Duodenal mucosa (tissue), 2 donors: ENCODE results near the gene DHRS1.

Experiments used
- H3K27ac ChIP-seq: one replicate; pipeline ENCODE4 v1.7.0; 2013; ENCODE audit warnings: low read depth, low read length
- H3K27me3 ChIP-seq, 2 donors: one replicate each; pipeline ENCODE4 v1.7.0; 2013; ENCODE audit warnings: low read length in 2 of 2, control low read depth in 1 of 2; ENCODE audit not compliant: insufficient read depth in 2 of 2, control insufficient read depth in 1 of 2
- H3K36me3 ChIP-seq, 2 donors: one replicate each; pipeline ENCODE4 v1.7.0; 2013; ENCODE audit warnings: low read length in 2 of 2, control low read depth in 1 of 2; ENCODE audit not compliant: insufficient read depth in 2 of 2, control insufficient read depth in 1 of 2
- H3K4me1 ChIP-seq, 2 donors: one replicate each; pipeline ENCODE4 v1.7.0; 2013; ENCODE audit warnings: low read length in 2 of 2, control low read depth in 1 of 2; ENCODE audit not compliant: insufficient read depth in 2 of 2, control insufficient read depth in 1 of 2
- H3K4me3 ChIP-seq, 2 donors: one replicate each; pipeline ENCODE4 v1.7.0; 2013; ENCODE audit warnings: low read length in 2 of 2, low read depth in 1 of 2
- H3K9ac ChIP-seq, 2 donors: one replicate each; pipeline ENCODE4 v1.7.0; 2013; ENCODE audit warnings: low read length in 2 of 2, low read depth in 1 of 2
- H3K9me3 ChIP-seq, 2 donors: one replicate each; pipeline ENCODE4 v1.7.0; 2013; ENCODE audit warnings: low read length in 2 of 2, control low read depth in 1 of 2; ENCODE audit not compliant: control insufficient read depth in 1 of 2

Gene DHRS1

DNA sequence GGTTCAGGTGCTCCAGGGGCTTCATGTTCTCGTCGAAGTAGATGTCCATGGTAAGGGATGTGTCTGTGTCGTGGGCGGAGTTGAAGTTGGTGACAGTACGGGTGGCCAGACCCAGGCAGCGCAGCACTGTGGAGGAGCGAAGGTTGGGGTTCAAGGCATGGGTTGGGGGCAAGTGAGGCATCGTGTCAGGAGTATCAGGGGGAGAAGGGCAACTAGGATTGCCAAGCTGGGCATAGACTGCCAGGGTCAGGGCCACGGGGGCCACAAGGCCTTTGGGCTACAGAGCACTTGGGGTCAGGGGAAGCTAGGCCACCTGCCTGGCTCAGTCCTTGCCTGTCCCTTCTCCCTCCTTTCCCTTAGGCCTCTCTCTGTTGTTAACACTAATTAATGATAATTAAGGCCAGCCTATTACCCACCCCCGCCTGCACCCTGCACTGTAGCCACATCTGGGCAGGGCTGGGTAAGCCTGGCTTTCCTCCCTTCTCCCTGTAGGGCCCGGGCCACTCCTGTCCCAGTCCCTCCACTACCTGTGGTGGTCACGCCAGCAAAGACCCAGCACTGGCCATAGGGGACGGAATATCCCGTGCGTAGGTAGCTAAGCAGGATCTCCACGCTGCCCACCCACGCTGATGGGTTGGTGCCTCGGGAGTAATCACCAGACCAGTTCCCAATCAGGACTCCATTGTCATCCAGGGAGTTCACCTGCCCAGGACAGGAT, 40.9 kb downstream of the DHRS1 start:
- H3K9ac ChIP-seq, result no peak overlapping the region
- H3K27me3 ChIP-seq, result no peaks in the 10 kb centered on the region
- no peak overlapping the region for H3K27ac ChIP-seq
- peaks cover 0 to 13% of the 10 kb centered on the region in 2 donors for H3K36me3 ChIP-seq
- H3K4me3 ChIP-seq, result no peak overlapping the region
- no peaks in the 10 kb centered on the region for H3K9me3 ChIP-seq
- no peaks in the 10 kb centered on the region for H3K4me1 ChIP-seq

DNA sequence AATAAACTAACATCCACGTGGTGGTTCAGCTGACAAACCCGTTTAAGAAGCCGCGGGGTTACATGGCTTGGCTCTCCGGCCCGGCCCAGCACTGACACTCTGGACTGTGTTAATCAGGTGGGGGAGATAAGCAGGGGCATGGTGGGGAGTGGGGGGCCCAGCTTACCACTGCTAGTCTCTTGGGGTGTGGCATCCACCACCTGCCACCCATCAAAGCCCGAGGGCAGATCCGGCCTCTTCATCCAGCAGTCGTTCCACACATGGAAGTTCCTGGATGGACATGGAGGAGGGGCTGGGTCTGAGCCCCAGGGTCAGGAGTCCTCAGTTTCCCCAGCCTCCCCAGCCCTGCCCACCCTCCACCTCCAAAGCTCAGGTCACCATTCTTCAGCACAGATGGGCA, 41.5 kb downstream of the DHRS1 start:
- Histone ChIP-seq H3K27me3 (no peaks in the 10 kb centered on the region), H3K27ac (no peak overlapping the region), H3K4me3 (no peak overlapping the region), H3K4me1 (no peaks in the 10 kb centered on the region), H3K9ac (no peak overlapping the region), H3K9me3 (no peaks in the 10 kb centered on the region), H3K36me3 (peaks cover 0 to 10% of the 10 kb centered on the region in 2 donors)

DNA sequence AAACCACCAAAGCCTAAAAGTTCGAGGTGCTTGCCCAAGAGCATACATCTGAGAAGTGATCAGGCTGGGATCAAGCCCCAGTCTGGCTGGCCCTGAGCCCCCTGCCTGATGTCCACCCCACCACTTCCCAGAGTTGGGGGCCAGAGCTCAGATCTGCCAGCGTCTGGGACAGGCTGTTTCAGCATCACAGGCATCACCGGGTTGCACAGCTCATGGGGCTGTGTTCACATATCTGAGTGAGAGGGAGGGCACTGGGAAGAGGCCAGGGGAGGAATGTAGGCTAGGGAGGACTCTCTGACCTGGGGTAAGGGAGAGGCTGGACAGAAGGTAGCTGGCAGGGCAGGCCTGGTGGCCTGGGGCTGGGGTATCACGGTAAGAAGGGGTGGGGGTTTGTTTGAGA, 42.6 kb downstream of the DHRS1 start:
- H3K27me3 ChIP-seq, result no peaks in the 10 kb centered on the region
- H3K9me3 ChIP-seq, result no peaks in the 10 kb centered on the region
- peaks cover 0 to 10% of the 10 kb centered on the region in 2 donors for H3K36me3 ChIP-seq
- no peak overlapping the region for H3K4me3 ChIP-seq
- no peaks in the 10 kb centered on the region for H3K4me1 ChIP-seq
- H3K9ac ChIP-seq, result no peak overlapping the region
- H3K27ac ChIP-seq, result no peak overlapping the region

DNA sequence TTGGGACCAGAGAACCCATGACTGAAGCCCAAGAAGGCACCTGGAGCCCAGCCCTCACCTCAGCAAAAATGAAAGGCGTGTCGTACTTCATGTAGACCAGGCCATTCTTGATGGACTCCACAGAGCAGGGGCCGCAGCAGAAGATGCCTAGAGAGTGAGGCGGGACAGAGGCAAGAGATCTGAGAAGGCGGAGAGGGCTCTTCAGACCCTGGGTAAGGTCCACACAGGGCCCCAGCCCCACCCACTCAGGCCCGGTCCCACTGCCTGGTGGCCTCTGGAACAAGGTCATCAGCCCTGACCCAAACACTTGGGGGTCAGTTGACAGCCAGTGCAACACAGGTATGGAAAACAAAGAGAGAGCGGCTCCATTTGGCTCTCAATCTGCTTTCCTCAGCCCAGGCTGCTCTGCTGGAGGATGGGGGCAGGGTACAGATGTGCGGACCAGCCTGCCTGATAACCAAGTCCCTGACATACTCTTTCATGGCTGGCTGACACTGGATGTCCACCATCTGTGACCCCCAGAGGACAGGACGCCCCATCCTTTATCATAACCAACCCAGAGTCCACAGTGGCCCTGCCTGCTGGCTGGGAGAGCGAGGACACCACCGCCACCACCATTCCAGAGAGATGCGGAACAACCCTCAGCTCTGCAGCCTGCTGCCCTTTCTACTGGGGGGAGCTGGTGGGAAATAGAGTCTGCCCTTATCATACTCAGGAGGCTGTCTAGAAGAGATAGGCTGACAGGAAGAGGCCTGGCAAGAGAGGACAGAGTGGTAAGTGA, 43.5 kb downstream of the DHRS1 start:
- Histone ChIP-seq H3K27ac (no peak overlapping the region), H3K27me3 (no peaks in the 10 kb centered on the region), H3K9ac (no peak overlapping the region), H3K36me3 (peaks cover 0 to 10% of the 10 kb centered on the region in 2 donors), H3K4me1 (no peaks in the 10 kb centered on the region), H3K9me3 (no peaks in the 10 kb centered on the region), H3K4me3 (no peak overlapping the region)

DNA sequence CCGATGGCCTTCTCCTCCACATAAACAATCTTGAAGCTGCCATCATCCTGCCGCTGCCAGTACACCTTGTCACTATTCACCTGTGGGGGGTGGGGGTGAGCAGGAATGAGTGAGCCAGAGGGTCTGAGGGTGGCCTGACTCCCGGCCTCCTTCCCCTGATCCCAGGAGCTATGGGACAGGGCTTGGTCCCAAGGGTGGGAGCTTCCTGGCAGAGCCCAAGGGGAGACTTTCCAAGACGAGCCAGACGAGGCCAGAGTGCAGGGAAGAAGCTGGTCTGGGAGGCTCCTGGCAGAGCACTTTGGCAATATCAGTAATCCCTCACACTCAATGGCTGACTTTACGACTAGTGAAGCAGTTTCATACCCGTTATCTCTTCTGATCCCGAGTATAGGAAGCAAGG, 44.1 kb downstream of the DHRS1 start:
- no peaks in the 10 kb centered on the region for H3K4me1 ChIP-seq
- H3K27ac ChIP-seq, result no peak overlapping the region
- no peaks in the 10 kb centered on the region for H3K27me3 ChIP-seq
- H3K36me3 ChIP-seq, result peaks cover 0 to 10% of the 10 kb centered on the region in 2 donors
- no peak overlapping the region for H3K4me3 ChIP-seq
- H3K9ac ChIP-seq, result no peak overlapping the region
- H3K9me3 ChIP-seq, result no peaks in the 10 kb centered on the region

DNA sequence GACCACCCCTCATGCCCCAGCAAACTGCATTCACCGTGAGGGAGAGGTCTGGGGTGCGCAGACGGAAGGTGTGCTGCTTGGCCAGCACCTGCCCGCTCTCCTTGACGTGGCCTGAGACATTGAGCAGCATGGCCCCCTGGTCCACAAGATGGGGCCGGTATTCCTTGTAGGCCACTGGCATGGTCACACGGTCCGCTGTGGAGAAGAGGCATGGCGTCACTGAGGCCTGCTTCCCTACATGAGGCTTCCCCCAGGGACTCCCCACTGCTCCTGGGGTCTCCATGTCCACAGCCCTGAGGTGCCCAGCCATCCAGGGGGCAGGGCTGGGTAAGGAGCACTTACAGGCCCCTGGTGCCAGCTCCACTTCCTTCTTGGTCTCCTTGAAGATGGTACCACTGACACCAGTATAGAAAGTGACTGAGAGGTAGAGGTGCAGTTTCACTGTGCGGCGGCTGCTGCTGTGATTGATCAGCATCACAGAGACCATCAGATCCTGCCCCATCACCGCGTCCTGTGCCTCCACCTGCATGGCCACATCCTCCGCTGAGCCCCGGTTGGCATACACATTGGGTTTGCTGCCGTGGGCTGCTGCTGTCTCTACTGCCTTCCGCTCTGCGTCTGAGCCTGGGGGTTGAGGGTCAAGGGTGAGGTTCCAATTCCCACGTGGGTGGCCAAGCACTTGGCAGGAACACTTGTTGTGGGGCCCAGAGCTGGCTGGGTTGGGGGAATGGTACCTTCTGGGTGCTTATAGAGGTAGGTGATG, 44.8 kb downstream of the DHRS1 start:
- no peak overlapping the region for H3K4me3 ChIP-seq
- H3K9me3 ChIP-seq, result no peaks in the 10 kb centered on the region
- no peak overlapping the region for H3K9ac ChIP-seq
- peaks cover 0 to 10% of the 10 kb centered on the region in 2 donors for H3K36me3 ChIP-seq
- no peaks in the 10 kb centered on the region for H3K27me3 ChIP-seq
- H3K27ac ChIP-seq, result no peak overlapping the region
- no peaks in the 10 kb centered on the region for H3K4me1 ChIP-seq

DNA sequence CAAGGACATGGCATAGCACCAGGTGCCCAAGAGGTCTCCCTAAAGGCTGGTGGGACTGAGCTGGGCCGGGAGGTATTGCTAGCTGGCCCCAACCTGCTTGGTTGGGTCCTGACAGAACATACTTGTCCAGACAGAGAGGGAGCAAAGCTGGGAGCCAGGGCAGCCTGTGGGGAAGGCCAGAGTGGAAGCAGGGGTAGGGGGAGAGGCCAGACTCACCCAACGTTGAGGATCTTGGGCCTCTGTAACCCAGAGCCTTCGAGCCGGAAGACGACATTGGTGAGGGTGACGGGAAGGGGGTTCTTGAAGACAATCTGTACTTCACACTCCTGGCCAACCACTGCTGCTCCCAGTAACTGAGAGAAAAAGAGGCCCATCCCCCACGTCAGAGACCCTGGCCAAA, 45.6 kb downstream of the DHRS1 start:
- Histone ChIP-seq H3K27ac (no peak overlapping the region), H3K9me3 (no peaks in the 10 kb centered on the region), H3K4me1 (no peaks in the 10 kb centered on the region), H3K9ac (no peak overlapping the region), H3K36me3 (peaks cover 0 to 10% of the 10 kb centered on the region in 2 donors), H3K27me3 (no peaks in the 10 kb centered on the region), H3K4me3 (no peak overlapping the region)

DNA sequence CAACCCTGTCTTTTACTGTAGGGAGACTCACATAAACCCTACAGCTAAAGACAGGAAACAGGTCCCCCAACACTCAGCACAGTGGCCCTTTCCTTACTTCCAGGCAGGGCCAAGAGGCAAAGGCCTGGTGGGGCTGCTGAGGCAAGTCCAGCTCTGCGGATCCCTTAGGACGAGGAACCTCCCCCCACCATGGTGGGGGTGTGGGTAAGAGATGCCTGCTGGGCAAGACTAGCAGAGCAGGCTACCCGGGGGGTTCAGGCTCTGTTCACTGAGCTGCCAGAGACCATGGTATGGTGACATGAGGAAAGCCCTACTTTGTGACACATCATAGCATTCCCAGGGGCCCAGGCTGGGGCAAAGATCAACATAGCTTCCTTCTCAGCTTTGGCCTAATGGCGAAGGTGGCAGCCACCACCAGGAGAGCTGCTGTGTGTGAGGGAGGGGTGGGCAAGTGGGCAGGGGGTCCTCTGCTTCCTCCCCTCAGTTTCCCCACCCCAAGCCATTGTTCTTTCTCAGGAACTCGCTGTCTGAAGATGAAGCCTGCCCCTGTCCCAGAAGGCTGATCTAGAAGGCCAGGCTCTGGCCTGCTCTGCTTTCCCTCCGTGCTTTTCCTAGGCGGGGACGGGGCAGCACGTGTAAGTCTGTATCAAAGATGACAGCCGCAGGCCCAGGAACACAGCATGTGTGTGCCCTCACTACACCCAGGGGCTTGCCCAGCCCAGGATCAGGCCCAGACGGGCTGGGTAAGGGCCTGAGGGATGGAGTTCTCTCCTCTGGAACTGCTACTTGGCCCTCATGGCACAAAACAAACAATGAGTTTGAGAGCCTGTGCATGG, 47.1 kb downstream of the DHRS1 start:
- H3K4me3 ChIP-seq, result no peak overlapping the region
- H3K4me1 ChIP-seq, result no peaks in the 10 kb centered on the region
- H3K27me3 ChIP-seq, result no peaks in the 10 kb centered on the region
- H3K36me3 ChIP-seq, result peaks cover 0 to 10% of the 10 kb centered on the region in 2 donors
- H3K9ac ChIP-seq, result no peak overlapping the region
- no peaks in the 10 kb centered on the region for H3K9me3 ChIP-seq
- H3K27ac ChIP-seq, result no peak overlapping the region

DNA sequence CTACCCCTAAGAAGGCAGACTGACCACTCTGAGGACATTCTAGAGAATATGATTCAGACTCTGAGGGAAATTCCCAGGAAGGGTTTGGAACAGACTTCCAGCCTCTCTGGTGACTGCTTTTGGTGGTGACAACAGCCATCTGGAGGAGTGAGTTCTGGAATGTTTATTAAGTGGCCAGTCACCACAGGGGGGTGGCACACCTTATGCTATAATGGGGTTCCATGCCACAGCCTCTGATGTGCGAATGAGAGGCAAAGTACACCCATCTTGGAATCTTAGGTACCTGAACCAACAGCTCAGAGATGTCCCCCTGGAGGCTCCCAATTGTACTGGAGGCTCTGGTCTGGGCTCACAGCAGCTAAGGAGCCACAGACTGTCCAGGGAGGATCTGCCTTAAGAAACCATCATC, 47.7 kb downstream of the DHRS1 start:
- peaks cover 0 to 10% of the 10 kb centered on the region in 2 donors for H3K36me3 ChIP-seq
- H3K27me3 ChIP-seq, result no peaks in the 10 kb centered on the region
- peaks cover 0 to 2% of the 10 kb centered on the region in 2 donors for H3K4me1 ChIP-seq
- H3K27ac ChIP-seq, result no peak overlapping the region
- no peaks in the 10 kb centered on the region for H3K9me3 ChIP-seq
- H3K4me3 ChIP-seq, result no peak overlapping the region
- no peak overlapping the region for H3K9ac ChIP-seq
